Left renal pelvis (tissue), 4 donors: Measurements from ENCODE around the gene CCDC197. TPM values are rescaled to one million over a fixed set of nuclear protein-coding genes. Genes with fewer than 3 reads are reported as not detected.

Experiments
- DNase-seq, 4 donors: peaks; one replicate each; pipeline ENCODE4 v3.0.0-alpha.2; 2013; ENCODE audit warnings: low read depth in 4 of 4, low spot score in 3 of 4
- polyA plus RNA-seq, 4 donors: library from polyadenylated mRNA; unstranded; fragments of 120-200 nt; gene quantifications; one replicate each; pipeline ENCODE4 v1.2.1, GENCODE V29; 2013; ENCODE audit not compliant: insufficient read length in 4 of 4

The CCDC197 gene
- polyA plus RNA-seq, 4 donors: not detected

DNA sequence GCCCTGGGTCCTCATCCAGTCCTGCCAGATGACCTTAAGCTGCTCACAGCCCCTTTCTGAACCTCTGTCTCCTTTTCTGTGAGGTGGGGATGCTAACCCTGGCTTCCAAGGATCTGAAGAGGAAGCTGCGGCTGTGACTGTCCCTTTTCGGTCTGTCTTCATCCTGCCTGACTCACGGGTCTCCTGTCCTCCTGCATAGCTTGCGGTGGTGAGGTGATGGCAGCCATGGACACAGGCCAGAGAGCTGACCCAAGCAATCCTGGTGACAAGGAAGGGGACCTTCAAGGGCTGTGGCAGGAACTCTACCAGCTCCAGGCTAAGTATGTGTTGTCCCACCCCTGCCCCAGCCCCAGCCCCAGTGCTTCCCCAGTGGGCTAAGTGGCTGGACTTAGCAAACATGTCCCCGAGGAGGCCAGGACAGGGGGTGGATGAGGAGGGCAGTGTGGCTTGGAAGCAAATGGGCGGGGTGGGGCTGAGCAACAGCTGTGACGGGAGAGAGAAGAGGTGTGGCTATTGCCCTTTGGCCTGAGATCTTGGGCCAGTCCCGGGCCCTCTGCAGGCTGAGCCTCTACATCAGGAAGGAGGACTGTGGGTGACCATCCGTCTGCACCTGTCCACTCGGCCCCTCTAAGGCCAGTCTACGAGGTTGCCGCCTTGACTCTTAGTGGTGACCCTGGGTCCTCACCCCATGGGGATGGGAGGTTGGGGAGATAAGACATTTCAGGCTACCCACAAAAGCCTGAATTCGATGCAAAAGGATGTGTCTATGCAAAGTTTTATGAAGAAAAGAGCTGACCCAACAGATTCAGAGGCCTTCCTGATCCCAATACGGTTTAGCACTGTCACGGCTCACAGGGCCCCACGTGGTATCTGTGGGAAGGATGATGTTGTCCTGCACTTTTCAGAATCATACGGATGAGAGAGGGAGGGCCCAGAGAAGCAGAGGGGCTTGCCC is 1.1 kb downstream of the CCDC197 start:
- no peak for DNase-seq

DNA sequence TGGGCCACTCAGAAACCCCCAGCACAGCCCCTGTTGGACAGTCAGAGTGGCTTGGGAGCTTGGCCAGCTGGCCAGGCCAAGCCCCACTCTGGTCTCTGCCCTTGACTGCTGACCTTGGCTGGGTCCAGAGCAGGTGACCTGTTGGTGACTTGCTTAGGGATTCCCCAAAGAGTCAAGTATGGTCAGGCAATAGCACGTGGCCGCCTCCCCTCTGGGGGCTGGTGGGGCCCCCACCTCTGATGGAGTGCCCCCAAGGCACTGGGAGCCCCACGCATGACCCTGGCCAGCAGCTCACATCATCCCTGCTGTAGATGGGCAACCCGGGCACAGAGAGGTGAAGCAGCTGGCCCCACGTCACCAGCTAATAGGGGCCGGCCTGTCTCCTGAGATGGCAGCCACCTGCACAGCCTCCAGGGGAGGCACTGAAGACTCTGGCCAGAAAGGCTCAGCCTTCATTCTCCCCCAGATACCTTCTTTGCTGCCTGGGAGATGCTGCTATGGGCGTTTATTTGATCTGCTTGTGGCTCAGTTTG is 1.8 kb downstream of the CCDC197 start:
- DNase-seq: no peak

DNA sequence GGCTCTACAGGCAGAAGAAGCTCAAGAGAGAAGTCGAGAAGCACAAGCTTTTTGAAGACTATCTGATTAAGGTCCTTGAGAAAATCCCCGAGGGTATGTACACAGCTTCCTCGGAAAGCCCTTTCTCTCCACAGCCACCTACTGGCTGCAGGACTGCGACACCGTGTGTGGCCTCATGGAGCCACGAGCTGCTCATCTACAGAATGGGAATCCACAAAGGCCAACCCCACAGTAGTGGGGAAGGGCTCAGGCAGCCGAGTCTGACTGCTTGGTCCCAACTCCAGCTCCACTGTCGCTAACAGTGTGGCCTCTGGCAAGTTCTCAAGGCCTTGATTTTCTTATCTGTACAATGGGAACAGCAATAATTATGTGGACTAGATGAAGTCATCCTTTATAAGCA is 2.5 kb downstream of the CCDC197 start:
- no peak for DNase-seq

DNA sequence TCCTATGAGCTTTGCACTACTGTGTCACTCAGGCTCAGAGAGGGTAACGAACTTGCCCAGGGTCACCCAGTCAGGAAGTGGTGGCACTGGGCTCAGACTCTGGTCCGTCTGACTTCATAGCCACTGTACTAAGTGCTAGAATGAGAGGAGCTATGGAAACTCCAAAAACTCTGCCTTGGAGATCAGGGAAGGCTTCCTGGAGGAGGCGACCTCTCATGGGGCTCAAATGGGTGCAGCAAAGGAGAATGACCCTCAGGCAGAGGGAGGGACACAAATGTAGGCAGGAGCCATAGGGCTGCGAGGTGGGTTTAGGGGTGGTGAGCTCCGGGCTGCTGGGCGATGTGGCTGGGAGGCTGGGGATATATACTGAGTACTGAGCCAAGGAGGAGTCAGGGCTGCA is 3.2 kb downstream of the CCDC197 start:
- no peak for DNase-seq

DNA sequence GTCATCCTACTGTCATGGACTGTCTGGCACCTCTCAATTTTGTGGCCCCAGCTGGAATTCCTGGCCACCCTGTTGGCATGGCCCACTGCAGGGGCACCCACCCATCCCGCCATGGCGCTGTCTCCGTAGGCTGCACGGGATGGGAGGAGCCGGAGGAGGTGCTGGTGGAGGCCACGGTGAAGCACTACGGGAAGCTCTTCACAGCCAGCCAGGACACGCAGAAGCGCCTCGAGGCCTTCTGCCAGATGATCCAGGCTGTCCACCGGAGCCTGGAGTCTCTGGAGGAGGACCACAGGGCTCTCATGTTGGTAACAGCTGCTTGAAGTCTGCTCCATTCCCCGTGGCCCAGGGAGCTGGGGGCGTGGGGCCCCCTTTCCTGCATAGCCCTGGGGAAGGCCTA is 3.9 kb downstream of the CCDC197 start:
- no peak for DNase-seq

DNA sequence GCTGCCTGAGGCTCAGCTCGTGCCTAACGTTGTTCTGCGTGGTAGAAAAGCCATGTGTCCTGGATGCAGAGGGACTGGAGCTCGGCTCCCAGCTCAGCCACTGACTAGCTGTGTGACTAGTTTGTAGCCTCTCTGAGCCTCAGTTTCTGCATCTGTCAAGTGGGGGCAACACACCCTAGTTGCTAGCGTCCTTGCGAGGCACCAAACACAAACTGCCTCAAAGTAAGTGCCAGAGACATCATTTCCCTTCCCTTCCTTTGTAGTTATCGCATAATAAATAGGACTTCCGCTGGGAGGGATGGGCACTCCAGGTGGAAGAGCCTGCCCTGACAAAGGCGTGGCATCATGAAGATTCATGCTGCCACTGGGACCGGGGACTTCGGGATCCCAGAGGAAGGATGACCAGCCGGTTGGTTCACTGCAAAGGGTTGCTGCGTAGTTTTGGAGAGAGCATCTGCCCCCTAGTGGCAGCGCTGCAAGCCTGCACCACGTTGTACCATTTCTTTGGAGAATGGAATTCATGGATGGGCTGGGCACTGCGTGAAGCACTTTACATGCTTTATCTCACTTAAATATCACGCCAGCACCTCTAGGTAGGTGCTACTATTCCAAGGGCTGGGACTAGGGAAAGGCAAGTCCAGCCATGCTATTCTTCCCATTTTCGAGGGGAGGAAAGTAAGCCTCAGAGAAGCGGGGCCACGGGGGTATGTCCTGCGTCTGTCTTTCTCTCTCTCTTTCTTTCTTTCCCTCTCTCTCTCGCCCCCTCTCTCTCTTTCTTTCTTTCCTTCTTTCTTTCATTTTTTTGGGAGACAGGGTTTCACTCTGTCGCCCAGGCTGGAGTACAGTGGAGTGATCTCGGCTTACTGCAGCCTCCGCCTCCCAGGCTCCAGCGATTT is 4.6 kb downstream of the CCDC197 start:
- DNase-seq: peak in 1 of 4 donors; percentile 39

DNA sequence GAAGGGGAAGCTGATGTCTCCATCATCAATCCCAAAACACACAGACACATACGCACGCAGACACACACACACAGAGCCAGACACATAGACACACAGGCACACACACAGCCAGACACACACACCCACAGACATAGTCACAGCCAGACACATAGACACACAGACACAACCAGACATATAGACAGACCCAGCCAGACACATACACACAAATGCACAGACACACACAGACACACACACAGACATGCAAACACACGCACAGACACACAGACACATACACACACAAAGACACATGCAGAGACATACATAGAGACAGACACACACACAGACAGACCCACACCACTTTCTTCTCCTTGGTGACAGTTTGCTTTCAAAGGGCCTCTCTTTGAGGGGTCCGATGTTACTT is 6.3 kb downstream of the CCDC197 start:
- DNase-seq: no peak

DNA sequence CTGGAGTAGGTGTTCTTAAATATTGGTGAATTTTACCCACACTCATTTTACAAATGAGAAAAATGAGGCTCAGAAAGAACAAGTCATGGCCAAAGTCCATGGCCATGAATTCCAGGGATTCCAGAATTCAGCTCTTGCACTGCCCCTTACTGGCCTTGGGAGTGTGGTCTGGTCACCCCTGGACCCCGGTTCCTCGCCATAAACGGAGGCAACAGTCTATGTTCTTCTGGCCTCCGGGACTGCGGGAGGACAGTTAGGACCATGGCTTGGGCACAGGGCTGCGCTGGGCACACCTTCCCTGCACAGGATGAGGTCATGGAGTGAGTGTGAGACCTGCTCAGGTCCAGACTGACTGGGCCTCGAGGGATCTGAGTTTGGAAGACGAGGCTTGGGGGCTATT is 6.9 kb downstream of the CCDC197 start:
- DNase-seq: no peak

DNA sequence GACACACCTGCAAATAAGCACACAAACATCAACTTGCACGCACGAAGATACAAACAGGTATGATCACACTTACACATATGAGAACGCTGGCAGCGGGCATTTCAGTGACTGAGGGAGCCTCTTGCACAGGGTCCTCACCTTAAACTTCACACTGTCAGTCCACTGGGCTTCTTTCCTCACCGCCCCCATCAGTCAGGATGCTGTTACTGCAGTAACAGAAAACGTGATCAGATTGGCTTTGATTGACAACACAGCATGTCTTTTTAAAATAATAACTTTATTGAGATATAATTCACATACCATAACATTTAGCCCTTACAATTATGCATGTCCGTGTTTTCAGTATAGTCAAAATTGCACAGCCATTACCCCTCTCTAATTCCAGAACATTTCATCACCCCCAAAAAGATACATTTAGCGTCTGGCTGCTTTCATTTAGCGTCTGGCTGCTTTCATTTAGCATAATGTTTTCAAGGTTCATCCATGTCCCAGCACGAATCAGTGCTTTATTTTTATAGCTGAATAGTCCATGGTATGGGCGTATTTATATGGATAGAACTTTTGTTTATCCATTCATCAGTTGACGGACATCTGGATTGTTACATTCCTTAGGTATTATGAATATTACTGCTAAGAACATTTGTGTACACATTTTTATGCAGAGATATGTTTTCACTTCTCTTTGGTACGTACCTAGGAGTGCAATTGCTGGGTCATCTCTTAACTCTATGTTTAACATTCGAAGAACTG is 8.4 kb downstream of the CCDC197 start:
- no peak for DNase-seq

DNA sequence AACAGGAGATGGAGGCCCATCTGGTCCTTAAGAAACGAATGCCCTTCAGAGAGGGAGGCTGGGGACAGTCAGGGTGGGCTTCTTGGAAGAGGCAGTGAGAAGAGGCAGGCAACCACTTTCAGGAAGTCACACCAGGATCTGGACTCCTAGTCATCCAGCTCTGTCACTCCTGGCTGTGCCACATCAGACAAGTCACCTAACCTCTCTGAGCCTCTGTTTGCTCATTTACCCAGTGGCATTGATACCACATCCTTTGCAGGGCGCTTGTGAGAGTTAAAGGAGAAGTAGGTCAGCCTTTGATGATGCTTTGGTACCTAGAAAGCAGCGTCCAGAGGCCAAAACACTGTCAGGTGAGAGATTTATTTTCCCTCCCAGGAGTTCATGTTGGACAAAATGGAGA is 11.1 kb downstream of the CCDC197 start:
- DNase-seq: no peak

DNA sequence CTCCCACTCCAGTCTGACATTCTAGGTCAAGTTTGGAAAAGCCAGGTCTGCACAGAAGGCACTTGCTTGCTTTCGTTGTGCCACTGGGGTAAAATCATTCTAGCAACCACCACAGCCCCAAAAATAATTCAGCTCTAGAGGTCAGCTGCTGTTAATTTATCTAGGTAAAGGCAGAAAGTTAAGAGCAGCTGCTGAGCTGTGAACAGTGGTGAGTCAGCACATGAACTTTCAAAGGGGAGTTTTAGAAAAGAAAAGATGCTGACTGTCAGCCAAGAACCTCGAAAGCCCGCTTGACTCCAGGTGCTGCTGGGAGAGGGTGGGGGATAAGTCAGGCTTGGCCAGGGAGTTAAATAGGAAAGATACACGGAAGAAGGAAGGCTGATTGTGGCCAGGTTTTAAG is 12.7 kb downstream of the CCDC197 start:
- no peak for DNase-seq

DNA sequence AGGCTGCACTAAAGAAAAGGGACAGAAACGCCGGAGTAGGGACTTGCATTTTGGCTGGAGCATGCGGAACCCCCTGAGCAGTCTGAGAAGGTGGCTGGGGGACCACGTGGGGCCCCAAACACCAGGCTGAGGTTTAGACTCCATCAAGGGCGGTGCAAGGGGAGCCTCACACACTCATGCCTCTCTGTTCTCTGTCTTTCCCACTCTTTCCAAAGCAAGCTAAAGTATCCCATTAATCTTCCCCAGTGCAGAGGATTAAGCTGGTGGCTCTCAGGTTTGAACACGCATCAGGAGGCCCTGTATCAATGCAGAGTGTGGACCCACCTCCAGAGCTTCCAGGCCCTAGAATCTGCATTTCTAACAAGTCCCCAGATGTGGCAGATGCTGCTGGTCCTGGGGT is 13.5 kb downstream of the CCDC197 start:
- no peak for DNase-seq

DNA sequence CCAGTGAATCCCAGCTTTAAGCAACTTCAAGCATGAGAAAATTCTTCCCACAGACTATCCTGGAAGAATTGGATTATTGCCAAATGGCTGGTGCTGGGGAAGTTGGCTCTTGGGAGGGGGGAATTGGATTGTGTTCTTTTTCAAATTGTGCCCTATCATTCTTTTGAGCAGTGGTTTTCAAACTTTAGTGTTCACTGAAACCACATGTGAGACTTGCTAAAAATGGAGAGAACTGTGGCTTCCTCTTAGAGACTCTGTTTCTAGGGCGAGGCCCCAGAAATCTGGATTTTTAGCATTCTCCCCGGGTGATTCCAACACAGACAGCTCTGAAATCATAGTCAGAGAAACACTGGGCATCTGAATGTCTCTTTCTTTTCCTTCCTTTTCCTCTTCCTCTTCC is 14.7 kb downstream of the CCDC197 start:
- no peak for DNase-seq

DNA sequence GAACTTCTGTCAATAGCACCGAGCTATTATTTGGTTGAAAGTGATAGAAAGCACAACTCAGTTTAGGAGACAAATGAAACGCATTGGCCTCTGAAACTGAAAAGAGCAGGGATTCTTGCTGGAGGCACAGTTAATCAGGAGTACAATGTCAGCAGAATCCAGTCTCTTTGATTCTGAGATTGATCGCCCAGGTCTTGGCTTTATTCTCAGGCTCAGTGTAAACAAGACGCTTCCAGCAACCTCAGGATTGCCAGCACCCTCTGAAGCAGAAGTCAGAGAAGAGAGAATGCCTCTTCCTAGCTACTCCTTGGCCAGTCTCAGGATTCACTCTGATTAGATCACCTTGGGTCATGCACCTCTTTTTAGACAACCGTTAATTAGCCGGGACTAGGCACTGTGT is 17.3 kb downstream of the CCDC197 start:
- DNase-seq: no peak

DNA sequence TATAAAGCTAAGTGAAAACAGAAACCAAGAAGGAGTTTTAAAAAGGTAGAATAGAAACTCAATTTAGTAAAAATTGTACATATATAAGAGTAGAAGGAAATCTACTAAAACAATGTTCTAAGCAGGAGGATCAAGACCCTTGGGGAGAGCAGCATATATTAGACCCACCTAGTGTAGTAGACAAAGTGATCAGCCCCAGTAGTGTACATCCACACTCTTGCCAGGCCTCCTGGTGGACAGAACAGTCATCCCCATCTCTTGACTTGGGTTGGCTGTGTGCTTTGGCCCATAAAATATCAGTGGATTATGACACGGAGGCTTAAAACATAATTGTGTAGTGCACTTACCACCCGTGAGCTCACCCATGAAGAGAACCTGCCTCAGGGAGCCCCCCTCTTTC is 18.1 kb downstream of the CCDC197 start:
- DNase-seq: no peak

DNA sequence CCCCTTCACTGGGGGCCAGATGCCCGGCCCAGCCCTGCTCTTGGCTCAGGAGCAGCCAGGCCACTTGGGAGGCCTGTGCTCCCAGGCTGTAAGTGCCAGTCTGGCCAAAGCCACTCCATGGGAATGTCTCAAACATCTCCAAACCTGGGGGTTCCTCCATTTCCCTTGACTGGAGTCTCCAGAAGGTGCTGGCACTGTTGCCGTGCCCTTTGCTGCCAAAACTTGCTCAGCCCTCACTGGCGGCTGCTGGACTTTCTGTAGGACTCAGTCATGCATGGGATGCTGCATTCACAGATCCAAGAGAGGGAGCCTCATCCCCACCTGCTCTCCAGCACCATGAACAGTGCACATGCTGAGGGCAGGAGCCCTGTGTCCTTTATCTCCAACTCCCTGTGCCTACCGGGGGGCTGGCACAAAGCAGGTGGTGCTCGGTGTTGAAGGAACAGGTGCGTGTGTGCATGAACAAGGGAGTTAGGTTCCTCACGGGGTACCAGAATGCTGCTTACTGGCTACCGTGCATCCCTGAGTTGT is 19.4 kb downstream of the CCDC197 start:
- DNase-seq: no peak

DNA sequence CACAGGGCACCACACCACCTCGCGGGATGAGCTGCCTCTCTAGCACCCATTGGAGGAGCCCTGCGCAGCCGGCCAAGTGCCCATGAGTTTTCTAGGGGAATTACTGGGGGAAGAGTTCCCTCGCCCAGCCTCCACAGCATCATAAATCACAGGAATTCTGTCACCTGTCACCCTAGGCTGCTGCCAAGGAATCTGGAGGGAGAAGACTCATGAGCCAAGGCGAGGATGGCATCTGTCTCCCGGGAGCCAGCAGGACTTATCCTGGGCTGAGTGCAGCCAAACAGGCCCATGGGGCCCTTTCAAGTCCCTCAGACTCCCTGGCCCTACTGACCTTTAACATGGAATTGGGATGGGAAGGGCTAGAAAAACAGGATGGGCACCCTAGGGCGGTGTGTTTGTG is 21.2 kb downstream of the CCDC197 start:
- no peak for DNase-seq

DNA sequence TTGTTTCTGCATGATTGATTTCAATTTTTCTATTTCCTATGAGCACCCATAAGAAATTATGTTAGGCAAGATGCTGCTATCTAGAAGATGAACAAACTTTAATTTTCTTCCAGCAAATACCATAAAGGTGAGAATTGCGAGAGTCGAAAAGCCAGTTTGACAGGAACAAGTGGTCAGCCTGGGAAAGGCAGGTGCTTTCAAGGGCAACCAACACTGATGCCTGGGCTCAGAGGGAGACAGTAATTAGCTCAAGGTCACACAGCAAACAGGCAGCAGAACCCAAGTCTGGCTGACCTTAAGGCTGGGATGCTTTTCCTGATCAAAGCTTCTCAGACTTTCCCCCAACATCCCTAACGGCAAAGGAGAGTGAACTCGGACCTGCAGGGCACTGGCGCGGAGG is 22.2 kb downstream of the CCDC197 start:
- no peak for DNase-seq

DNA sequence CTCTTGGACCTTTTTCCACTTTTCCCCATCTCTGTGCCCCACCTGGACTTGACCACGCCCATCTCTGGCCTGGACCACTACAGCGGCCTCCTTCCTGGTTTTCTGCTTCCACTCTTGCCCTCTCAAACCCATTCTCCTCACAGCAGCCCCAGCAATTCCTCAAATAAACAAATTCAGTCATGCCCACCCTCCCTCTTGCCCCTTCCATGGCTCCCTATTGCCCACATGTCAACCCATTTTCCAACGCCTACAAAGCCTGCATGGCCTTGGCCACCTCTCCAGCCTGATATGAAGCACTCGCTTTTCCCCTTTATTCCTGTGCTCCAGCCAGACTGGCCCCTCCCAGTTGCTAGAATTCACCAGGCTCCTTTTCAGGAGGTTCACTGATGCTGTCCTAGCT is 23.2 kb downstream of the CCDC197 start:
- no peak for DNase-seq

DNA sequence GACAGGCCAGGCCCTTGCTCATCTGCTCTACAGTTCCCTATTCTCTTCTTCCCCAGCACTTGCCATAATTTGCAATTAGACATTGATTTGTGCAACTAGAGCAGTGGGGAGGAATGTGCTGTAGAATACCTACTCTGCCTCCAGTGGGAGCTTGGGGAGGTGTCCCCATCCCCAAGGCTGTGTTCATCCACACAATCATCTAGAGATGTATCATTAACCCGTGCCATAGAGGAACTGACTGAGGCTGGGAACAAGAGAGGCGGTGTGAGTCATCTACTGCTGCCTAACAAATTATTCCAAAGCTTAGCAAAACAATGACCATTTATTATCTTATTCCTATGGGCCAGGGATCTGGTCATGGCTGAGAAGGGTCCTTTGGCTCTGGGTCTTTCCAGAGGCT is 23.9 kb downstream of the CCDC197 start:
- no peak for DNase-seq
